H9 (cell line): ENCODE measurements around the gene DMAC2. TPM values are rescaled to one million over a fixed set of nuclear protein-coding genes. Genes with fewer than 3 reads are reported as not detected.

ENCODE experiments used
- DNase-seq: peaks from one replicate; pipeline ENCODE4 v3.0.0-alpha.2; 2017
- H2AFZ ChIP-seq: one replicate; pipeline ENCODE4 v1.6.1; 2013; ENCODE audit warnings: mild to moderate bottlenecking, low read length, control low read depth, moderate library complexity
- H2AK5ac ChIP-seq: 2 replicates; pipeline ENCODE4 v1.6.1; 2013; ENCODE audit warnings: low read length, control low read depth, mixed read lengths; ENCODE audit not compliant: insufficient read length
- H2BK120ac ChIP-seq: one replicate; pipeline ENCODE4 v1.6.1; 2013; ENCODE audit warnings: low read depth, mild to moderate bottlenecking, low read length, control low read depth, inconsistent platforms; ENCODE audit not compliant: poor library complexity, severe bottlenecking
- H2BK12ac ChIP-seq: 2 replicates; pipeline ENCODE4 v1.6.1; 2013; ENCODE audit warnings: low read length, control low read depth, mixed read lengths, low read depth; ENCODE audit not compliant: insufficient read length
- H2BK15ac ChIP-seq: 2 replicates; pipeline ENCODE4 v1.6.1; 2013; ENCODE audit warnings: low read depth, low read length, control low read depth
- H2BK20ac ChIP-seq: one replicate; pipeline ENCODE4 v1.6.1; 2013; ENCODE audit warnings: low read depth, mild to moderate bottlenecking, low read length, control low read depth, inconsistent platforms; ENCODE audit not compliant: poor library complexity, severe bottlenecking
- H2BK5ac ChIP-seq: 2 replicates; pipeline ENCODE4 v1.6.1; 2013; ENCODE audit warnings: low read length, control low read depth, mixed read lengths; ENCODE audit not compliant: insufficient read length
- H3K14ac ChIP-seq: 2 replicates; pipeline ENCODE4 v1.6.1; 2013; ENCODE audit warnings: low read length, control low read depth; ENCODE audit not compliant: insufficient read depth
- H3K18ac ChIP-seq: 2 replicates; pipeline ENCODE4 v1.6.1; 2013; ENCODE audit warnings: low read depth, mild to moderate bottlenecking, mixed read lengths, low read length, control low read depth; ENCODE audit not compliant: insufficient read length
- H3K23ac ChIP-seq: 2 replicates; pipeline ENCODE4 v1.6.1; 2013; ENCODE audit warnings: low read length, control low read depth, mixed read lengths, low read depth; ENCODE audit not compliant: insufficient read length
- H3K23me2 ChIP-seq: 2 replicates; pipeline ENCODE4 v1.6.1; 2013; ENCODE audit warnings: low read depth, mild to moderate bottlenecking, mixed read lengths, low read length, control low read depth; ENCODE audit not compliant: insufficient read length, poor library complexity, severe bottlenecking
- H3K27ac ChIP-seq: 2 replicates; pipeline ENCODE4 v1.5.1; 2013; ENCODE audit warnings: low read length, control low read depth, mixed read lengths, low read depth; ENCODE audit not compliant: insufficient read length
- H3K27me3 ChIP-seq: 2 replicates; pipeline ENCODE4 v1.6.1; 2013; ENCODE audit warnings: low read length, control low read depth, inconsistent platforms; ENCODE audit not compliant: insufficient read depth
- H3K4ac ChIP-seq: 2 replicates; pipeline ENCODE4 v1.6.1; 2013; ENCODE audit warnings: low read depth, mild to moderate bottlenecking, control low read depth, inconsistent platforms, low read length, moderate library complexity
- H3K4me1 ChIP-seq: 2 replicates; pipeline ENCODE4 v1.6.1; 2013; ENCODE audit warnings: low read length, control low read depth, inconsistent platforms; ENCODE audit not compliant: insufficient read depth
- H3K4me2 ChIP-seq: 2 replicates; pipeline ENCODE4 v1.6.1; 2013; ENCODE audit warnings: low read length, control low read depth, mixed read lengths; ENCODE audit not compliant: insufficient read length, insufficient read depth
- H3K56ac ChIP-seq: 2 replicates; pipeline ENCODE4 v1.6.1; 2013; ENCODE audit warnings: low read depth, mild to moderate bottlenecking, mixed read lengths, low read length, control low read depth; ENCODE audit not compliant: insufficient read length
- H3K79me1 ChIP-seq: 2 replicates; pipeline ENCODE4 v1.6.1; 2013; ENCODE audit warnings: low read depth, mild to moderate bottlenecking, moderate library complexity, low read length, control low read depth, inconsistent platforms; ENCODE audit not compliant: insufficient read depth, poor library complexity, severe bottlenecking
- H3K79me2 ChIP-seq: 2 replicates; pipeline ENCODE4 v1.6.1; 2013; ENCODE audit warnings: low read length, control low read depth, inconsistent platforms; ENCODE audit not compliant: insufficient read depth
- H3K9ac ChIP-seq: 2 replicates; pipeline ENCODE4 v1.6.1; 2013; ENCODE audit warnings: low read length, control low read depth, mixed read lengths; ENCODE audit not compliant: insufficient read length; ENCODE audit errors: extremely low read depth
- H3K9me3 ChIP-seq: one replicate; pipeline ENCODE4 v1.6.1; 2013; ENCODE audit warnings: low read depth, low read length, inconsistent platforms; ENCODE audit not compliant: control insufficient read depth
- H3T11ph ChIP-seq: one replicate; pipeline ENCODE4 v1.6.1; 2013; ENCODE audit warnings: mild to moderate bottlenecking, low read length, control low read depth, inconsistent platforms
- H4K20me1 ChIP-seq: one replicate; pipeline ENCODE4 v1.6.1; 2013; ENCODE audit not compliant: control insufficient read depth, insufficient read length, insufficient read depth
- H4K5ac ChIP-seq: 2 replicates; pipeline ENCODE4 v1.6.1; 2013; ENCODE audit warnings: low read depth, mild to moderate bottlenecking, mixed read lengths, low read length, control low read depth; ENCODE audit not compliant: insufficient read length
- H4K8ac ChIP-seq: replicated peaks from 2 replicates; pipeline ENCODE4 v1.6.1; 2013; ENCODE audit warnings: low read length, control low read depth, mixed read lengths, low read depth; ENCODE audit not compliant: insufficient read length
- H4K91ac ChIP-seq: 2 replicates; pipeline ENCODE4 v1.6.1; 2013; ENCODE audit warnings: low read depth, mild to moderate bottlenecking, moderate library complexity, mixed read lengths, low read length, control low read depth; ENCODE audit not compliant: insufficient read length
- H3K27ac Mint-ChIP-seq, 3 experiments: 2 replicates in 2 of 3; 3 replicates in 1 of 3; pipeline ENCODE4 v1.8.0; 2020 to 2021; ENCODE audit warnings: mixed read lengths in 3 of 3, mild to moderate bottlenecking in 1 of 3, moderate library complexity in 1 of 3
- H3K27me3 Mint-ChIP-seq: 2 replicates; pipeline ENCODE4 v1.8.0; 2021; ENCODE audit warnings: low read depth, mild to moderate bottlenecking, moderate library complexity, mixed read lengths
- H3K36me3 Mint-ChIP-seq, 3 experiments: 2 replicates in 2 of 3; 3 replicates in 1 of 3; pipeline ENCODE4 v1.8.0; 2020 to 2021; ENCODE audit warnings: low read depth in 3 of 3, mixed read lengths in 3 of 3; ENCODE audit not compliant: insufficient read depth in 1 of 3
- H3K4me1 Mint-ChIP-seq, 2 experiments: 2 replicates each; pipeline ENCODE4 v1.8.0; 2020; ENCODE audit warnings: mixed read lengths in 2 of 2
- H3K4me3 Mint-ChIP-seq, 2 experiments: 2 replicates in 1 of 2; 3 replicates in 1 of 2; pipeline ENCODE4 v1.8.0; 2020 to 2021; ENCODE audit warnings: mild to moderate bottlenecking in 2 of 2, mixed read lengths in 2 of 2, moderate library complexity in 1 of 2
- H3K9me3 Mint-ChIP-seq, 2 experiments: 2 replicates in 1 of 2; 3 replicates in 1 of 2; pipeline ENCODE4 v1.8.0; 2020; ENCODE audit warnings: mild to moderate bottlenecking in 2 of 2, mixed read lengths in 2 of 2, moderate library complexity in 1 of 2
- CTCF ChIP-seq: fragments of 200-600 bp; sonication (generic); conservative IDR thresholded peaks from 3 replicates; pipeline ENCODE4 v1.8.0; 2021; ENCODE audit warnings: antibody characterized with exemption, mild to moderate bottlenecking
- WGBS: extraction: QIAGEN DNeasy Blood & Tissue Kit; methylation state at CpG from one replicate; pipeline ENCODE4 v1.1.7; 2013; ENCODE audit warnings: missing lambda C conversion rate, low lambda C conversion rate, mixed read lengths; ENCODE audit not compliant: insufficient read length; ENCODE audit errors: extremely low coverage; 5-methylcytosine and 5-hydroxymethylcytosine counted together
- total RNA-seq: library from RNA; stranded (reverse); gene quantifications from 2 replicates; pipeline ENCODE4 v1.2.1, GENCODE V29; 2021

DMAC2 gene
- total RNA-seq, 1 experiment from 2014 or later, result 70.5 TPM

- Histone ChIP-seq H2AFZ (no peak overlapping the region), H2BK15ac (no peak overlapping the region)
- H3K27ac Mint-ChIP-seq, result peak overlapping the region; percentile 14 to 100 (median 88); a peak in 5 of 7 replicates
Measured at GRCh38 chr19:41398598-41398997, 41.1 kb downstream of the DMAC2 start.

More at GRCh38 chr19:41398598-41398997, 41.1 kb downstream of the DMAC2 start:
- no peaks in the 10 kb centered on the region for H4K20me1 ChIP-seq
- no peak overlapping the region for H3T11ph ChIP-seq
- H3K27ac ChIP-seq, result no peak overlapping the region
- H4K5ac ChIP-seq, result no peak overlapping the region
- H3K14ac ChIP-seq, result no peak overlapping the region
- peaks cover 9% of the 10 kb centered on the region for H3K23me2 ChIP-seq
- H3K79me1 ChIP-seq, result peaks cover 6% of the 10 kb centered on the region
- H3K9ac ChIP-seq, result peak overlapping the region; percentile 97
- H3K18ac ChIP-seq, result no peak overlapping the region
- H2BK5ac ChIP-seq, result no peak overlapping the region
- no CpG with 5 or more reads among the region's 3 CpGs for WGBS
- peak overlapping the region; percentile 98 to 99 for H3K4me3 Mint-ChIP-seq
- DNase-seq, result no peak
- H3K4me1 ChIP-seq, result no peaks in the 10 kb centered on the region
- no peak overlapping the region for H3K23ac ChIP-seq
- peak overlapping the region; percentile 83 for H3K4me2 ChIP-seq
- H4K8ac ChIP-seq, result no peak overlapping the region
- no peak for TF ChIP-seq CTCF
- peaks cover 21 to 24% of the 10 kb centered on the region in 2 experiments for H3K4me1 Mint-ChIP-seq
- H3K27me3 ChIP-seq, result no peaks in the 10 kb centered on the region
- no peaks in the 10 kb centered on the region for H3K79me2 ChIP-seq
- no peaks in the 10 kb centered on the region; the same call in 1 of the 2 replicates for H3K27me3 Mint-ChIP-seq
- peaks cover 0 to 12% (median 0%) of the 10 kb centered on the region in 3 experiments; a peak in 4 of 7 replicates for H3K36me3 Mint-ChIP-seq
- H3K9me3 Mint-ChIP-seq, result no peaks in the 10 kb centered on the region; a peak in 1 of 5 replicates
- no peak overlapping the region for H2BK20ac ChIP-seq
- H2BK12ac ChIP-seq, result no peak overlapping the region
- H4K91ac ChIP-seq, result no peak overlapping the region
- no peak overlapping the region for H3K56ac ChIP-seq
- no peak overlapping the region for H2AK5ac ChIP-seq
- no peak overlapping the region for H2BK120ac ChIP-seq
- no peak overlapping the region for H3K4ac ChIP-seq
- no peaks in the 10 kb centered on the region for H3K9me3 ChIP-seq
